Right renal pelvis (tissue), 4 donors: Measurements from ENCODE around the gene SLC29A2. TPM values are rescaled to one million over a fixed set of nuclear protein-coding genes. Genes with fewer than 3 reads are reported as not detected.
"Not testable (repeated sequence)": the region's sequence is repeated elsewhere in the genome, so short reads cannot be mapped to it uniquely, and the experiment has no call there.

ENCODE experiments used
- DNase-seq, 4 donors: peaks; one replicate each; pipeline ENCODE4 v3.0.0-alpha.2; 2013; ENCODE audit warnings: low read depth in 4 of 4, low spot score in 3 of 4, missing footprints in 1 of 4
- polyA plus RNA-seq, 4 donors: library from polyadenylated mRNA; unstranded; fragments of 120-200 nt; gene quantifications; one replicate each; pipeline ENCODE4 v1.2.1, GENCODE V29; 2013; ENCODE audit not compliant: insufficient read length in 4 of 4

The SLC29A2 gene
- polyA plus RNA-seq, 4 donors: 18.5 to 23.1 (median 20.8) TPM

DNA sequence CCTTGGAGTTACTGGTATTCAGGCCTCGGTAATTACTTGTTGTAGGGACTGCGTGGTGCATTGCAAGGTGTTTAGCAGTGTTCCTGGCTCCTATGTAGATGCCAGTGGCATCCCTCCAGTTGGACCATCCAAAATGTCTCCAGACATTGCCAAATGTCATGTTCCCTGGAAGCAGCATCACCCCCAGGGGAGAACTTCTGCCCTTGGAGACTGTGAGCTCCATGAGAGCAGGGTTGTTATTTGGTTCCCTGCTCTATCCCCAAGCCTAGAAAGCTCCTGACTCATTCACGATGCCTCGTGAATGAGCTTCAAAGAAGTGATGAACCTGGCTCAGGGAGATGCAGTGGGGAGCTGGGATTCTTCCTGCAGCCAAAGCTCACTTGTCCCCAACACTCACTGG is 50.0 kb downstream of the SLC29A2 start:
- DNase-seq: no peak

DNA sequence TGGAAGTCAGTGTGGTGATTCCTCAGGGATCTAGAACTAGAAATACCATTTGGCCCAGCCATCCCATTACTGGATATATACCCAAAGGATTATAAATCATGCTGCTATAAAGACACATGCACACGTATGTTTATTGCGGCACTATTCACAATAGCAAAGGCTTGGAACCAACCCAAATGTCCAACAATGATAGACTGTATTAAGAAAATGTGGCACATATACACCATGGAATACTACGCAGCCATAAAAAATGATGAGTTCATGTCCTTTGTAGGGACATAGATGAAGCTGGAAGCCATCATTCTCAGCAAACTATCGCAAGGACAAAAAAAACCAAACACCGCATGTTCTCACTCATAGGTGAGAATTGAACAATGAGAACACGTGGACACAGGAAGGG is 50.8 kb downstream of the SLC29A2 start:
- not testable (repeated sequence) for DNase-seq

DNA sequence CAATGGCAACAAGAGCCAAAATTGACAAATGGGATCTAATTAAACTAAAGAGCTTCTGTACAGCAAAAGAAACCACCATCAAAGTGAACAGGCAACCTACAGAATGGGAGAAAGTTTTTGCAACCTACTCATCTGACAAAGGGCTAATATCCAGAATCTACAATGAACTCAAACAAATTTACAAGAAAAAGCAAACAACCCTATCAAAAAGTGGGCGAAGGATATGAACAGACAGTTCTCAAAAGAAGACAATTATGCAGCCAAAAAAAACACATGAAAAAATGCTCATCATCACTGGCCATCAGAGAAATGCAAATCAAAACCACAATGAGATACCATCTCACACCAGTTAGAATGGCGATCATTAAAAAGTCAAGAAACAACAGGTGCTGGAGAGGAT is 51.3 kb downstream of the SLC29A2 start:
- not testable (repeated sequence) for DNase-seq

DNA sequence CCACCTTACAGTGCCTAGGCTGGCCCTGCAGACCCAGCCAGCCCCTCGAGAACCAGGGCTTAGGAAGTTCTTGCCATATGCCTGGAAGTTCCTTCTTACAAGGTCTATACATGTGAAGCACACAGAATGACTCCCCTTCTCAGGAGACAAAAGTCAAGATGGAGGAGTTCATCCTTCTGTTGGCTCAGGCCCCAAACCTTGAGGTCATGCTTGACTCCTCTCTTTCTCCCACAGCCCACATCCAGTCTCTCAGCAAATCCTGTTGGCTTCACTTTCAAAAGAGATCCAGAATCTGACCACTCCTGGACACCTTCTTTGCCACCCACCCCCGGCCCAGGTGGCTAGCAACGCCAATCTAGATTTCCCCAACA is 53.0 kb downstream of the SLC29A2 start:
- DNase-seq: no peak

DNA sequence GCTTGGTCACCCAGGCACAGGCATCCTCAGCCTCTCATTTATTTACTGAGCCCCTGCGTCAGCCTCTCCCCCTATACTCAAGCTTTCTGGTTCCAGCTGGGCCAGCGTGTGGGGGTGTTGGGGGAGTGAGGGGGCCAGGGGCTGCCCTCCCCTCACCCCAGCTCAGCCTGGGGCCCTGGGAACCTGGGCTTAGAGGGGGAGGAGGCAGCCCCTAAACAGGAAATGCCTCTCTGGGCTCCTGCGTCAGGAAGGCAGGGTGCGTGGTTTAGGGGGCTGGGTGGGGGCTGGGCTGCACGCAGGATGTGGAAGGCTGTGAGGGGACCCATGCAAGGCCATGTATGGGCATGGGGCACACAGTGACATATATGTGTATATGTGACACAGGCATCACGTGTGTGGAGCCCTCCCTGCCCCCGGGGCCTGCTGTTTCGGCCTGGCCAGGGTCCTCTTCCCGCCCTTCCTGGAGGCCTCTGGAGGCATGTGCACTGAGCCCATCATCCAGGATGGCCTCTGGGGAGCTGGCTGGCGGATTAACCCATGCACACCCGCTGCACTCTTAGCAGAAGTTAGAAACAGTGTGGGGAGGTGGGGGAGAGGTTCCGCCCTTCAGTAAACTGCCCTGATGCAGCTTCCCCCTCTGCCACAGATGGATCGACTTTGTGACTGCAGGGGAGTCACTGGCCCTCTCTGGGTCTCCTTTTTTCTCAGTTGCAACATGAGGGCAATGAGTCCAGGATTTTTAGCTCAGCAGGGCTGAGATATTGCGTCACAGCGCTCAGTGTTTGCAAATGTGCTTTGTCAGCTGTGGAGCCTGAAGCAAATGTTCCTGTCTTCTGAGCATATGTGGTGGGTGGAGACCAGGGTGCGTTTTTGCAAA is 53.6 kb downstream of the SLC29A2 start:
- no peak for DNase-seq

DNA sequence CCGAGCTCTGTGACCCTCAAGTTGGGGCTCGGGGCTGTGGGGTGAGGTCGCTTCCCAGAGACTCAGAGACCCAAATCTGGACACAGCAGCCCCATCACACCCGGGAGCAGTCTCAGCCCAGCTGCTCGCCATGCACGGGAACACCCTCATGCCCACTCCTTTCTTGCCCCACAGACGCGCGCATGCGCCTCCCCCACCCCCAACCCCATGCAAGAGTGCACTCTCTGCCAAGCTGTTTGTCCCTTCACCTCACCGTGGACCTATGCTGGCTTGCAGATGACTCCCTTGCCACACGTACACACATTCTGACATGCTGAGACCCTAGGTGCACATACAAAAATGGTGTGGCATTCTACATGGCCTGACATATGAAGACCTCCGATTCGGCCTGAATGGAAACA is 54.2 kb downstream of the SLC29A2 start:
- DNase-seq: peak in 1 of 4 donors; percentile 48

DNA sequence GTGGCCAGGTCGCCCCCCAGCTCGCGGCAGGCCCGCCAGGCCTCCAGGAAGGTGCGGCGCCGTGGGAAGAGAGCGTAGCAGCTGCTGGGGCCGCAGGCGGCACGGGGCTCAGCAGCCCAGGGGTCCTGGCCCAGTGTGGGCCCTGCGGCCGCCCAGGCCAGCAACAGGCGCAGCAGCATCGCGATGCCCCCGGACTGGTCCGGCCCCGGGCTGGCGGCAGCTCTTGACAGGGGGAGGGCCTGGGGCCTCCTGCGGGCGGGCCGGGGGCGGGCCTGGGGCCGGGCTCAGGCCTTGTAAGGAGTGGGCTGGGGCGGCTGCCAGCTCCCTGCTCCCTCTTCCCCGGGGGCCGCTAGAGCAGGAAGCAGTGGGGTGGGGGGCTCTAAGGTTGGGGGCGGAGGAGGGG is 54.7 kb downstream of the SLC29A2 start, which contains the start of gene CD248:
Gene CD248 (minus strand): TSS at position 196 of the 403 bp plus-strand sequence. CDS start 17 bp downstream, at position 179.
- no peak for DNase-seq

DNA sequence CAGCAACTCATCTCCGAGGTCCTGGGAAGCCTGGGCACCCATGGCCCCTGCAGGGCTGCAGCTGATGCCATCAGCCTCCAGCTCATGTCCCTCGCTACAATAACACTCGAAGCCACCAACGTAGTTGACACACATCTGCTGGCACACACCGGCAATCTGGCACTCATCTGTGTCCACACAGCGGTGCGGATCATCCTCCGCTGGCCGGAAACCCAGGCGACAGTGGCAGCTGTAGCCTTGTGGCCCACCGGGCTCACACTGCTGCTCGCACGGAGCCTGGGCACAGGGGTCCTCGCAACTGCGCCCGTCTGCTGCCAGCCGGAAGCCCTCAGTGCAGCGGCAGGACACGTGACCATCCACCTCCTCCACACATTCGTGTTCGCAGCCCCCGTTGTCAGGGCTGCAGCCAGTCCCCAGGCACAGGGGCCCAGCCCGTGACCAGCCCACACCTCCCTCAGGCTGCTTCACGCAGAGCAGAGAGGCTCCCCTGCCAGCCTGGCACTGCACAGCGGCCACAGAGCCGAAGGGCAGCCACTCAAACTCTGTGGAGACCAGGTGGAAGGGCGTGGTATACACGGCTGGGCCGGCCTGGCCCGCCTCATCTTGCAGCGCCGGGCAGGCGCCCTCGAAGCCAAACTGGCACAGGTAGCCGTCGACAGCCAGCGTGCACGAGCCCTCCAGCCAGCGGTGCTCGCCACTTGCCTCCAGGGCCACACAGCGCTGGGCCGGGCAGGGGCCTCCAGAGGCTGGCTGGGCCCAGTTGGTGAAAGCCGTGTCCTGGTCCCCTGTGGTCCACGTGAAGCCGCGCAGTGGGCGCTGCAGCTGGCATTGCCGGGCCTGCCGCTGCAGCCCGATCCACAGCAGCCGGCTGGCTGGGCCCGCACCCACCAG is 55.4 kb downstream of the SLC29A2 start:
- no peak for DNase-seq

DNA sequence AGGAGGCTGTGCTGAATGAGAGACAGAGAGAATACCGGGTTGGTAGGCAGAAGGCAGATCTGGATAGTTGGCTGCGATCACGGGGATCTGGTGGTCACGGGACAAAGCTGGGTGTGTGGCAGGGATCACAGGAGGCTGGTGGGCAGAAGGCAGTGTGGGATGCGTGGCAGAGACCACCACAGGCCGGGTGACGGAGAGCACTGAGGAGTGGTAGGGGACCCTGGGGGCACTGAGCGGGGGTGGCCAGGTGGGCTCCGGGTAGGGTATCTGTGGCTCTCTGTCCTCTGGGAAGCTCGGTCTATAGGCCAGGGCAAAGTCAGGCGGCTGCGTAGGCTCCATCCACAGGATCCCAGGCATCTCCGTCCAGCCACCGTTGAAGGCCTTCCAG is 56.1 kb downstream of the SLC29A2 start:
- DNase-seq: no peak

DNA sequence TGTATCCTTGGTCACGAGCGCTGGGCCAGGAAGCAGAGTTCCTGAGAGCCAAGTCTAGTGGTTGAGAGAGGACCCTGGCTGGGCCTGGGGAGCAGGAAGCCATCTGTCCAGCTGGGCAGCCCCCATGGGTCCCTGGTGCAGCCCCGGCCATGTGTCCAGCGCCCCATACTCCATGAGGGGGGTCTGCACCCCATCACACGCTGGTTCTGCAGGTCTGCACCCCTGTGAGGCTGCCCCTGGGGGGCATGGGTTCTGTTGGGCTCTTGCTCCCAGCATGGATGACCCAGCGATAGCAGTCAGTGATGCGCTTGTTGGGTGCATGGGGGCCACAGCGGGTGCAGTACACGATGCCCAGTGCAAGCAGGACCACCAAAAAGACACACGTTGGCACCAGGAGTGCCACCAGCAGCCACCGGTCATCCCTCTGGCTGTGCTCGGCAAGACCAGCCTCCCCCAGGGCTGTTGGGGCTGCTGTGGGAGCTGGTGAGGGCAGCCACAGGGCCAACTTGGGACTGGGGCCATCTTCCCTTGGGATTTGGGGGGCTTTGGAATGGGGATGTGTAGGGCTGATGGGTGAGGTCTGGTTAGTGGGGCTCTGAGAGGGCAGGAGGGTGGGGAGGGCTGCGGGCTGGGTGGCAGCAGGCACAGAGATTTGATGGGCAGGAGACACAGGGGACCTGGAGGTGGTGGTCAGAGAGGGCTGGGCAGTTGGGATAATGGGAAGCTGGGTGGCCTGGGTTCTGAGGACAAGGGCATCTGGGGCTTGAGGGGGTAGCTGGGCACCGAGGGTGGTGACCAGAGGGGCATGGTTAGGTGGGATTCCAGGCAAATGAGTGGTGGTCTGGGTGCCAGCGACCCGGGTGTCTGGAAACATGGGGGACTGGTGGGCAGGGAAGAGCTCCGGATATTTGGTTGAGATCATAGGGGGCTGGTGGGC is 56.7 kb downstream of the SLC29A2 start:
- DNase-seq: no peak

DNA sequence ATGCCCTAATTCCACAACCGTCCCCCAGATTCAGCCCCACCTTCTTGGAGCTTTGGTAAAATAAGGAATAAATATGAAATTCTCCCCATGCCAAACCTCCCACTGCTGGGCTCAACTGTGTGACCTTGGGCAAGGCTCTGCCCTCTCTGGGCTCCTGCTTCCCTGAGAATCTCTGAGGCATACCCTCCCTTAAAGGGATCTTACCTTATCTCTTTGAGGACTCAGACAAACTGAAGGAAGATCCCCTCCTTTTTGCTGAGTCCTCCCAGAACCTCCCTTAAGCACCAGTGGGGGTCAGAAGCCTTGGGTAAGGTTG is 57.4 kb downstream of the SLC29A2 start:
- DNase-seq: no peak

DNA sequence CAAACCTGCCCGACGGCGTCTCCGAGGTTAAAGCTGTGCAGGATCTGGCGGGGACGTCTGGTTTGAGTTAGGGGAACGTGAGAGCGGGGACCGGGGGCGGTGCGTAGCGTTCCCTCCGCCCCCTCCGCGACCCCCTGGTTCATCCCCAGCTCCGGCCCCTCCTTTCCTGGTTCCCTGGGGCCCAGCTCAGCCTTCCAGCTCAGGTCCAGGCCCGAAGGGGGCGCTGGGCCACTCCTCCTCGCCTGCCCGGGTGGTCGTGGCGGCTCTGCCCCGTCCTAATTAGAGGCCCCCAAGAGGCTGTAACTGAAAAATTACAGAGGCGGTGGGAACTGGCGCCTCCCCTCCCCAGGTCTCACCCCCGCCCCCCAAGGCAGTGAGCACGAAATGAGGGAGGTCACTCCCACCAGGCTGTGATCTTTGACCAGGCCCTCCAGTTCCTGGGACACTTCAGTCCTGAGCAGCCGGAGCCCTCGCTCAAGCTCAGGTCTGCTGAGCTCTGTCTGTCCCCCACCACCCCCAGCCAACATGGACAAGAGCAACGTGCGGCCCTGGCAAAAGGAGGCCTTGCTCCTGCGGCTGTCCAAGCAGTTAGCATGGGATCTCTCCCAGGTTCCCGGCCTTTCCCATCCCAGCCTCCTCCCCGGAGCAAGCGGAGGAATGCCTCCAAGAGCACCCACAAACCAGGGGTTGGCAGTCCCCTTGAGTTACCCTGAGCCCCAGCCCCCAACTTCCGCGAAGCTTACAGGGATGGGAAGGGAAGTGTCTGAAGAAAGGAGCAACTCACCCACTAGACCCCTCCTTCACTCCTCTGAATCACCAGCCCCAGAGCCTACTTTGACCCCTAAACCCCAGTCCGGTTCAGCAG is 58.0 kb downstream of the SLC29A2 start:
- no peak for DNase-seq

DNA sequence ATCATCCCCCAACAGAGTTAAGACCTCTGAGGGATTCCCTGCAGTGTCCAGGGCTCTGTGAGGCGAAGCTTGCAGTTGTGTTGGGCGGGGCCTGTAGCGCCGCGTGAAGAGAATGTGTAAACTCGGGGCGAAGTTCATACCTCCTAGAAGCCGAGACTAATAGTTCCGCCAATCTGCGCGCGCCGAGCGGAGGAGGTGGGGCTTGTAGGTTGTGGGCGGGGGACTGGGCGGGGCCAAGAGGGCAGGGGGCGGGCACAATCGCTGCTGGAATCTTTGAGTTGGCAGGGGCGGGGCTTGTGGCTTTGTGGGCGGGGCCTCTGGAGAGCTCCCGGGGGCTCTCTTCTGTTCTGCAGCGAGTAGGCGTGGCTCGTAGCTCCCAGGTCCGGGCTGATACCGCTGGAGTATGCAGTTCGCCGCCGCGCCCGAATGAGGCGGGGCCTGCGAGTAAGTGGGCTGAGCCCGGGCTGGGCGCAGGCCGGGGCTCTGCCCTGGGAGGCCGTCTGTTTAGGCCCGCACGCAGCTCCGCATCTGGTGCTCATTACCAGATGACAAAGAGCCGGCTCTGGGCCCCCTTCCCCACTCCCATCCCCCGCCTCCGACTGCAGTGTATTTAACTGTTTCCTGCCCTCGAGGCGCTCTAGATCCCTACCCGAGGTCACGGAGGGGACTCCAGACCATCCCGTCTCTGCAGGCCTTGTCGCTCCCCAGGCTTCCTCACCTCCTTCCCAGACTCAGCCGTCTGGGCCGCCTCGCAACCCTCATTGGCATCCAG is 58.8 kb downstream of the SLC29A2 start:
- peak; percentile 92 to 95 (median 95) for DNase-seq

Other genes with a start within 250 kb of the SLC29A2 start
- gene KLC2, start 114.1 kb downstream of the SLC29A2 start, polyA plus RNA-seq: 10 to 100 TPM; 16.7 to 28.1 (median 19.9) TPM
- 100 to 1,000 TPM; 126 to 156 (median 129) TPM for gene RAB1B, start 103.1 kb downstream of the SLC29A2 start, polyA plus RNA-seq
- 1 to 10 TPM; 3.4 to 4.7 (median 4.1) TPM for gene CNIH2, start 93.6 kb downstream of the SLC29A2 start, polyA plus RNA-seq
- gene YIF1A, start 82.6 kb downstream of the SLC29A2 start, polyA plus RNA-seq: 10 to 100 TPM; 48.5 to 67.8 (median 50.8) TPM
- gene TMEM151A, start 79.9 kb downstream of the SLC29A2 start, polyA plus RNA-seq: under 1 TPM in 1 of 4 donors, not detected in 3; 0.05 TPM
- 10 to 100 TPM; 69.0 to 80.6 (median 73.7) TPM for gene CD248, start 54.7 kb downstream of the SLC29A2 start, polyA plus RNA-seq
- gene RIN1, start 35.3 kb downstream of the SLC29A2 start, polyA plus RNA-seq: 1 to 10 TPM; 2.5 to 3.1 (median 2.9) TPM
- 10 to 100 TPM; 30.3 to 34.9 (median 31.4) TPM for gene BRMS1, start 26.7 kb downstream of the SLC29A2 start, polyA plus RNA-seq
- gene B4GAT1, start 24.1 kb downstream of the SLC29A2 start, polyA plus RNA-seq: 10 to 100 TPM; 53.4 to 62.9 (median 56.8) TPM
- under 1 TPM; 0.12 to 0.30 (median 0.26) TPM for gene NPAS4, start 49.3 kb upstream of the SLC29A2 start, polyA plus RNA-seq
- gene MRPL11, start 67.1 kb upstream of the SLC29A2 start, polyA plus RNA-seq: 10 to 100 TPM; 72.4 to 80.1 (median 78.3) TPM
- 1 to 10 TPM; 4.5 to 7.0 (median 5.2) TPM for gene PELI3, start 95.1 kb upstream of the SLC29A2 start, polyA plus RNA-seq
- gene DPP3, start 108.7 kb upstream of the SLC29A2 start, polyA plus RNA-seq: 10 to 100 TPM; 19.7 to 26.0 (median 22.5) TPM
- 10 to 100 TPM; 68.9 to 76.6 (median 76.0) TPM for gene BBS1, start 138.9 kb upstream of the SLC29A2 start, polyA plus RNA-seq
- gene ZDHHC24, start 174.3 kb upstream of the SLC29A2 start, polyA plus RNA-seq: 10 to 100 TPM in 1 of 4 donors, 1 to 10 TPM in 3; 7.8 to 11.9 (median 8.5) TPM
- gene ACTN3, start 175.1 kb upstream of the SLC29A2 start, polyA plus RNA-seq: under 1 TPM; 0.40 to 0.67 (median 0.50) TPM
- gene CTSF, start 196.8 kb upstream of the SLC29A2 start, polyA plus RNA-seq: 100 to 1,000 TPM in 3 of 4 donors, 10 to 100 TPM in 1; 94.2 to 115 (median 103) TPM
- gene CCDC87, start 221.3 kb upstream of the SLC29A2 start, polyA plus RNA-seq: under 1 TPM; 0.30 to 0.37 (median 0.33) TPM
- gene CCS, start 221.4 kb upstream of the SLC29A2 start, polyA plus RNA-seq: 10 to 100 TPM; 40.6 to 61.2 (median 50.2) TPM
- 10 to 100 TPM; 59.4 to 70.6 (median 63.8) TPM for gene RBM14, start 244.9 kb upstream of the SLC29A2 start, polyA plus RNA-seq